K562 (cell line): ENCODE data around the gene RNF126. TPM values are rescaled to one million over a fixed set of nuclear protein-coding genes. Genes with fewer than 3 reads are reported as not detected.

Experiments
- HEY1 ChIP-seq: fragments of 250-450 bp; sonication (Bioruptor Pico); IDR thresholded peaks from 2 replicates; pipeline ENCODE4 v1.5.0; 2020; ENCODE audit warnings: mild to moderate bottlenecking, moderate library complexity, borderline replicate concordance
- ZC3H11A ChIP-seq: IDR thresholded peaks from 2 replicates; pipeline ENCODE4 v1.6.1; 2012; ENCODE audit warnings: low read depth, low read length, improper control_type of control experiment
- ZNF23 ChIP-seq: fragments of 250-450 bp; sonication (Bioruptor Pico); IDR thresholded peaks from 2 replicates; pipeline ENCODE4 v1.4.0; 2020; ENCODE audit warnings: mild to moderate bottlenecking
- ZNF592 ChIP-seq: fragments of 450-650 bp; IDR thresholded peaks from 2 replicates; pipeline ENCODE4 v1.6.1; 2017; ENCODE audit warnings: antibody characterized with exemption, mild to moderate bottlenecking
- polyA plus RNA-seq, 8 experiments: library from polyadenylated mRNA; depleted of rRNA in 4 of 8; stranded (reverse) in 5 of 8; unstranded in 3 of 8; fragments of >200 nt; fragmentation: Nextera tagmentation in 2 of 8; fragmentation: Illumina TruSeq in 1 of 8; extraction: Ambion mirVana in 2 of 8; extraction: Trizol in 1 of 8; gene quantifications; 2 replicates each; pipeline versions ENCODE4 v1.2.1 to v1.2.3, GENCODE V29; 2011 to 2014; ENCODE audit warnings: inconsistent platforms in 1 of 8, missing spikeins in 1 of 8
- total RNA-seq, 7 experiments: library from RNA; depleted of rRNA in 6 of 7; stranded (reverse); fragments of >200 nt in 6 of 7; fragmentation: Illumina TruSeq in 2 of 7; extraction: Trizol in 2 of 7; gene quantifications; 2 replicates each; pipeline versions ENCODE4 v1.2.1 to v1.2.3, GENCODE V29; 2011 to 2021; ENCODE audit warnings: low replicate concordance in 1 of 7
- TF ChIP-seq, protein P1 (sequence below): fragments of 250-450 bp; sonication (Bioruptor Pico); IDR thresholded peaks from 2 replicates; pipeline ENCODE4 v1.5.0; 2021
- TF ChIP-seq, protein P2 (sequence below): fragments of 200-600 bp; sonication (generic); IDR thresholded peaks from one replicate; pipeline ENCODE4 v1.6.1; 2012; ENCODE audit warnings: mild to moderate bottlenecking, low read depth, low read length, inconsistent platforms

Gene RNF126
- total and polyA plus RNA-seq, 9 of the 15 experiments (the other 6 are each of a cell fraction or from before 2014, with no cell fraction given), result 0.27 to 101 (median 12.3) TPM

GRCh38 chr19:610801-611480 is 52.1 kb downstream of the RNF126 start (continued):
- TF ChIP-seq, protein P1, sequence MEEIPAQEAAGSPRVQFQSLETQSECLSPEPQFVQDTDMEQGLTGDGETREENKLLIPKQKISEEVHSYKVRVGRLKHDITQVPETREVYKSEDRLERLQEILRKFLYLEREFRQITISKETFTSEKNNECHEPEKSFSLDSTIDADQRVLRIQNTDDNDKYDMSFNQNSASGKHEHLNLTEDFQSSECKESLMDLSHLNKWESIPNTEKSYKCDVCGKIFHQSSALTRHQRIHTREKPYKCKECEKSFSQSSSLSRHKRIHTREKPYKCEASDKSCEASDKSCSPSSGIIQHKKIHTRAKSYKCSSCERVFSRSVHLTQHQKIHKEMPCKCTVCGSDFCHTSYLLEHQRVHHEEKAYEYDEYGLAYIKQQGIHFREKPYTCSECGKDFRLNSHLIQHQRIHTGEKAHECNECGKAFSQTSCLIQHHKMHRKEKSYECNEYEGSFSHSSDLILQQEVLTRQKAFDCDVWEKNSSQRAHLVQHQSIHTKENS (CRISPR knock-in tag), result no peak
- TF ChIP-seq HEY1 (CRISPR knock-in tag) (no peak), ZNF592 (peak; percentile 89), ZC3H11A (no peak), ZNF23 (CRISPR knock-in tag) (no peak)
- TF ChIP-seq, protein P2, sequence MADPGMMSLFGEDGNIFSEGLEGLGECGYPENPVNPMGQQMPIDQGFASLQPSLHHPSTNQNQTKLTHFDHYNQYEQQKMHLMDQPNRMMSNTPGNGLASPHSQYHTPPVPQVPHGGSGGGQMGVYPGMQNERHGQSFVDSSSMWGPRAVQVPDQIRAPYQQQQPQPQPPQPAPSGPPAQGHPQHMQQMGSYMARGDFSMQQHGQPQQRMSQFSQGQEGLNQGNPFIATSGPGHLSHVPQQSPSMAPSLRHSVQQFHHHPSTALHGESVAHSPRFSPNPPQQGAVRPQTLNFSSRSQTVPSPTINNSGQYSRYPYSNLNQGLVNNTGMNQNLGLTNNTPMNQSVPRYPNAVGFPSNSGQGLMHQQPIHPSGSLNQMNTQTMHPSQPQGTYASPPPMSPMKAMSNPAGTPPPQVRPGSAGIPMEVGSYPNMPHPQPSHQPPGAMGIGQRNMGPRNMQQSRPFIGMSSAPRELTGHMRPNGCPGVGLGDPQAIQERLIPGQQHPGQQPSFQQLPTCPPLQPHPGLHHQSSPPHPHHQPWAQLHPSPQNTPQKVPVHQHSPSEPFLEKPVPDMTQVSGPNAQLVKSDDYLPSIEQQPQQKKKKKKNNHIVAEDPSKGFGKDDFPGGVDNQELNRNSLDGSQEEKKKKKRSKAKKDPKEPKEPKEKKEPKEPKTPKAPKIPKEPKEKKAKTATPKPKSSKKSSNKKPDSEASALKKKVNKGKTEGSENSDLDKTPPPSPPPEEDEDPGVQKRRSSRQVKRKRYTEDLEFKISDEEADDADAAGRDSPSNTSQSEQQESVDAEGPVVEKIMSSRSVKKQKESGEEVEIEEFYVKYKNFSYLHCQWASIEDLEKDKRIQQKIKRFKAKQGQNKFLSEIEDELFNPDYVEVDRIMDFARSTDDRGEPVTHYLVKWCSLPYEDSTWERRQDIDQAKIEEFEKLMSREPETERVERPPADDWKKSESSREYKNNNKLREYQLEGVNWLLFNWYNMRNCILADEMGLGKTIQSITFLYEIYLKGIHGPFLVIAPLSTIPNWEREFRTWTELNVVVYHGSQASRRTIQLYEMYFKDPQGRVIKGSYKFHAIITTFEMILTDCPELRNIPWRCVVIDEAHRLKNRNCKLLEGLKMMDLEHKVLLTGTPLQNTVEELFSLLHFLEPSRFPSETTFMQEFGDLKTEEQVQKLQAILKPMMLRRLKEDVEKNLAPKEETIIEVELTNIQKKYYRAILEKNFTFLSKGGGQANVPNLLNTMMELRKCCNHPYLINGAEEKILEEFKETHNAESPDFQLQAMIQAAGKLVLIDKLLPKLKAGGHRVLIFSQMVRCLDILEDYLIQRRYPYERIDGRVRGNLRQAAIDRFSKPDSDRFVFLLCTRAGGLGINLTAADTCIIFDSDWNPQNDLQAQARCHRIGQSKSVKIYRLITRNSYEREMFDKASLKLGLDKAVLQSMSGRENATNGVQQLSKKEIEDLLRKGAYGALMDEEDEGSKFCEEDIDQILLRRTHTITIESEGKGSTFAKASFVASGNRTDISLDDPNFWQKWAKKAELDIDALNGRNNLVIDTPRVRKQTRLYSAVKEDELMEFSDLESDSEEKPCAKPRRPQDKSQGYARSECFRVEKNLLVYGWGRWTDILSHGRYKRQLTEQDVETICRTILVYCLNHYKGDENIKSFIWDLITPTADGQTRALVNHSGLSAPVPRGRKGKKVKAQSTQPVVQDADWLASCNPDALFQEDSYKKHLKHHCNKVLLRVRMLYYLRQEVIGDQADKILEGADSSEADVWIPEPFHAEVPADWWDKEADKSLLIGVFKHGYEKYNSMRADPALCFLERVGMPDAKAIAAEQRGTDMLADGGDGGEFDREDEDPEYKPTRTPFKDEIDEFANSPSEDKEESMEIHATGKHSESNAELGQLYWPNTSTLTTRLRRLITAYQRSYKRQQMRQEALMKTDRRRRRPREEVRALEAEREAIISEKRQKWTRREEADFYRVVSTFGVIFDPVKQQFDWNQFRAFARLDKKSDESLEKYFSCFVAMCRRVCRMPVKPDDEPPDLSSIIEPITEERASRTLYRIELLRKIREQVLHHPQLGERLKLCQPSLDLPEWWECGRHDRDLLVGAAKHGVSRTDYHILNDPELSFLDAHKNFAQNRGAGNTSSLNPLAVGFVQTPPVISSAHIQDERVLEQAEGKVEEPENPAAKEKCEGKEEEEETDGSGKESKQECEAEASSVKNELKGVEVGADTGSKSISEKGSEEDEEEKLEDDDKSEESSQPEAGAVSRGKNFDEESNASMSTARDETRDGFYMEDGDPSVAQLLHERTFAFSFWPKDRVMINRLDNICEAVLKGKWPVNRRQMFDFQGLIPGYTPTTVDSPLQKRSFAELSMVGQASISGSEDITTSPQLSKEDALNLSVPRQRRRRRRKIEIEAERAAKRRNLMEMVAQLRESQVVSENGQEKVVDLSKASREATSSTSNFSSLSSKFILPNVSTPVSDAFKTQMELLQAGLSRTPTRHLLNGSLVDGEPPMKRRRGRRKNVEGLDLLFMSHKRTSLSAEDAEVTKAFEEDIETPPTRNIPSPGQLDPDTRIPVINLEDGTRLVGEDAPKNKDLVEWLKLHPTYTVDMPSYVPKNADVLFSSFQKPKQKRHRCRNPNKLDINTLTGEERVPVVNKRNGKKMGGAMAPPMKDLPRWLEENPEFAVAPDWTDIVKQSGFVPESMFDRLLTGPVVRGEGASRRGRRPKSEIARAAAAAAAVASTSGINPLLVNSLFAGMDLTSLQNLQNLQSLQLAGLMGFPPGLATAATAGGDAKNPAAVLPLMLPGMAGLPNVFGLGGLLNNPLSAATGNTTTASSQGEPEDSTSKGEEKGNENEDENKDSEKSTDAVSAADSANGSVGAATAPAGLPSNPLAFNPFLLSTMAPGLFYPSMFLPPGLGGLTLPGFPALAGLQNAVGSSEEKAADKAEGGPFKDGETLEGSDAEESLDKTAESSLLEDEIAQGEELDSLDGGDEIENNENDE, result no peak
